ENCODE data around the gene PKNOX1. TPM values are rescaled to one million over a fixed set of nuclear protein-coding genes. Genes with fewer than 3 reads are reported as not detected.
"Not testable (repeated sequence)": the region's sequence is repeated elsewhere in the genome, so short reads cannot be mapped to it uniquely, and the experiment has no call there.

PKNOX1 gene
- total and polyA plus RNA-seq, 2 experiments from 2014 or later = 29.9 to 76.7 TPM

DNA sequence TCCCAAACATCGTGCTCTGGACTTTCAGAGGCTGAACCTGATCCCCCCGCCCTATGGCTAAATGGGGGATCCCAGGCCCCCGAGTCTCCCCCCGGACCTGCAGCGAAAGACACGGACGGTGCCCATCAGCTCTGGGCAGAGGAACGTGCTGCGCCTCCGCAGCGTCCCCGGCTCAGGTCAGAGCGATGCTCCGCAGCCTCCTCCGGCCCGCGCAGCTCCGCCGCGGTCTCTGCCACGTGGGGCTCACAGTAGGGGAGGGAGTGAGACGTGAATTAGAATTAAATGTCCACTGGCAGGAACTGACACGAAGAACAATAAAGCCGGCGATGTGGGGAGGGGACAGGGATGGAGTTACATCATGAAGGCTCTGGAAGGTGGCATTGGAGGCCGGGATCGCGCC, 102.3 kb downstream of the PKNOX1 start:
- H3K9me2 ChIP-seq (ENCODE audit: insufficient read depth); H3K79me2 ChIP-seq (replicated peaks; ENCODE audit: insufficient read depth); H3K27me3 Mint-ChIP-seq (ENCODE audit: insufficient read depth, low read depth, poor library complexity); H3K36me3 Mint-ChIP-seq (ENCODE audit: low read depth); H3K9me3 Mint-ChIP-seq; H3K27ac ChIP-seq (ENCODE audit: low read depth); H3K36me3 ChIP-seq (ENCODE audit: insufficient read depth); H4K20me1 ChIP-seq (replicated peaks; ENCODE audit: insufficient read depth); H3K27me3 ChIP-seq (ENCODE audit: insufficient read depth); H2AFZ ChIP-seq; H3K4me1 Mint-ChIP-seq; H3K4me3 ChIP-seq; H3K4me1 ChIP-seq (ENCODE audit: insufficient read depth); H3F3A ChIP-seq (replicated peaks; ENCODE audit: low read depth); H3K4me2 ChIP-seq; DNase-seq (ENCODE audit: low spot score); H3K27ac Mint-ChIP-seq: not testable (repeated sequence)
- peak; percentile 40 for ATAC-seq
- peak overlapping the region; percentile 47; the same call in 1 of the 3 replicates for H3K4me3 Mint-ChIP-seq

DNA sequence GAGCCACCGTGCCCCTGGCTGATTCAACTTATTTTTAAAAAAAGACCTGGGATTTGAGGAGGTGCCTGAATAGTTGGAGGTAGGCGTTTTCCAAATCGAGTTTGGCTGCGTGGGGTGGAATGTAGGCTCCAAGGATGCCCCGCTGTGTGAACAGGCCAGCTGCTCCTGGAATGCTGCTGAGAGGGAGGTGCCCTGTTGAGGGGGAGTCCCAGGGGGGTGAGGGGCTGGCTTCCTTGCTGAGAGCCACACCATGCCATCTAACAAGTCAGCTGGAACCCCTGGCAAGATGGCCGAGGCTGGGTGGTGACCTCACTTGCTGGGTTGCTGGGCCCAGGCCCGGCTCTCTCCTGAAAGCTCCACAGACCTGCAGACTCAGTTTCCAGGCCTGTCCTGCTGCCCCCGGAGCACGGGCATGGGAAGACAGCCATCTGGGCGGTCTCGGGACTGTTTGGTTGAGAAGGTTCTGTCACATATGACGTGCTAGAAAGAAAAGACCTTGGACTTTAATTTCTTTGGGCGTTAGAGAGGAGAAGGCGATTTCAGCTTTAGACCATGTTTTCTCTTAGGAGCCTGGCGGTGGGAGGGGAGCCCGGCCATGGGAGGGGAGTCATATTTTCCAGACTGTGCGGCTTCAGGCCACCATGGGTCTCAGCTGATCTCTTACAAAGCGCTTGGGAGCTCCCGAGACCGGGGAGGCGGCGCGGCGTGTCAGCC, 108.4 kb downstream of the PKNOX1 start:
- H4K20me1 ChIP-seq (replicated peaks; ENCODE audit: insufficient read depth); H2AFZ ChIP-seq; H3K27ac ChIP-seq (ENCODE audit: low read depth); H3K9me3 Mint-ChIP-seq; H3K4me2 ChIP-seq; H3K9me2 ChIP-seq (ENCODE audit: insufficient read depth); H3K79me2 ChIP-seq (replicated peaks; ENCODE audit: insufficient read depth); H3K36me3 ChIP-seq (ENCODE audit: insufficient read depth); H3F3A ChIP-seq (replicated peaks; ENCODE audit: low read depth); DNase-seq (ENCODE audit: low spot score); H3K27me3 Mint-ChIP-seq (ENCODE audit: insufficient read depth, low read depth, poor library complexity); H3K27ac Mint-ChIP-seq; H3K4me1 ChIP-seq (ENCODE audit: insufficient read depth); H3K4me3 ChIP-seq; H3K4me3 Mint-ChIP-seq; H3K4me1 Mint-ChIP-seq; H3K36me3 Mint-ChIP-seq (ENCODE audit: low read depth); H3K27me3 ChIP-seq (ENCODE audit: insufficient read depth): not testable (repeated sequence)
- ATAC-seq = peak; percentile 27; the same call in 2 of the 3 replicates

Small RNA genes lying within 50 kb of the gene (microRNA-seq; reads per million reads assigned to microRNA genes)
- gene MIR5692B = not detected

Small RNA genes lying within 50 kb of the gene (small RNA-seq; reads per million reads assigned to genes)
- gene MIR5692B (ENCODE audit: low replicate concordance) = not detected

Other genes starting within 250 kb of the PKNOX1 start
- 50.2 TPM in 2 replicates for gene WDR4, start 95.0 kb upstream of the PKNOX1 start, total RNA-seq (2014; rRNA removed; shearing (Covaris generic))
- 20.3 and 22.5 TPM in 2 replicates for gene WDR4, start 95.0 kb upstream of the PKNOX1 start, polyA plus RNA-seq (2016; fragmentation: Nextera tagmentation; extraction: Ambion mirVana)
- 42.4 and 51.5 TPM in 2 replicates for gene NDUFV3, start 81.3 kb upstream of the PKNOX1 start, total RNA-seq (2014; rRNA removed; shearing (Covaris generic))
- gene NDUFV3, start 81.3 kb upstream of the PKNOX1 start, polyA plus RNA-seq (2016; fragmentation: Nextera tagmentation; extraction: Ambion mirVana) = 71.2 and 75.5 TPM in 2 replicates
- 37.0 and 44.2 TPM in 2 replicates for gene ERVH48-1, start 48.9 kb upstream of the PKNOX1 start, total RNA-seq (2014; rRNA removed; shearing (Covaris generic))
- gene ERVH48-1, start 48.9 kb upstream of the PKNOX1 start, polyA plus RNA-seq (2016; fragmentation: Nextera tagmentation; extraction: Ambion mirVana) = 31.7 and 34.1 TPM in 2 replicates
- gene CBS, start 101.3 kb downstream of the PKNOX1 start, total RNA-seq (2014; rRNA removed; shearing (Covaris generic)) = 788 and 861 TPM in 2 replicates
- 380 and 421 TPM in 2 replicates for gene CBS, start 101.3 kb downstream of the PKNOX1 start, polyA plus RNA-seq (2016; fragmentation: Nextera tagmentation; extraction: Ambion mirVana)
- 70.4 and 92.9 TPM in 2 replicates for gene U2AF1, start 133.0 kb downstream of the PKNOX1 start, total RNA-seq (2014; rRNA removed; shearing (Covaris generic))
- gene U2AF1, start 133.0 kb downstream of the PKNOX1 start, polyA plus RNA-seq (2016; fragmentation: Nextera tagmentation; extraction: Ambion mirVana) = 288 and 322 TPM in 2 replicates
- not detected in 2 replicates for gene CRYAA, start 194.4 kb downstream of the PKNOX1 start, total RNA-seq (2014; rRNA removed; shearing (Covaris generic))
- gene CRYAA, start 194.4 kb downstream of the PKNOX1 start, polyA plus RNA-seq (2016; fragmentation: Nextera tagmentation; extraction: Ambion mirVana) = not detected in 2 replicates

All from GM23338 (cell line).